ENCODE data around the gene SDHAF2. TPM values are rescaled to one million over a fixed set of nuclear protein-coding genes. Genes with fewer than 3 reads are reported as not detected.
A peak's percentile ranks its signal among the peaks of the same experiment; 100 is the strongest.
"Not testable (repeated sequence)": the region's sequence is repeated elsewhere in the genome, so short reads cannot be mapped to it uniquely, and the experiment has no call there.

Gene SDHAF2
- total RNA-seq, 1 donor from 2014 or later: 35.5 TPM

DNA sequence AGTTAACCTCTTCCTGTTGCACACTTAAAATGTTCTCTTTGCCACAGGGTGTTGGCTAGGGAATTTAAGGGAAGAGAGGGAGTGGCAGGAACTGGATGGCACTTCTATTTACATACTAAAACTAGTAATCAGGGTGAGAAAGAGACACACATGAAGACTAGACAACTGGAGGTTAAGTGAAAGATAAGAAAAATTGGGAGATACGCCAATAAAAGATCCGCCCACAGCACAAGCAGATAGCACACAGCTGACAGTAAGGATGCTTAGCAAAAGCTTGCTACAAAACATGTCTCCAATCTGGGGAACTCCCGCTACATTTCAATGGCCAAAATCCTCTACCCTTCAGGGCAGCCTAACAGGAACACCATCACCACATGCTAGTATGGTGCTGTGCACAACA, 13.0 kb upstream of the SDHAF2 start:
- no peak overlapping the region for H3K4me3 ChIP-seq (ENCODE audit: low read depth, low read length)
- TF ChIP-seq, protein P1, sequence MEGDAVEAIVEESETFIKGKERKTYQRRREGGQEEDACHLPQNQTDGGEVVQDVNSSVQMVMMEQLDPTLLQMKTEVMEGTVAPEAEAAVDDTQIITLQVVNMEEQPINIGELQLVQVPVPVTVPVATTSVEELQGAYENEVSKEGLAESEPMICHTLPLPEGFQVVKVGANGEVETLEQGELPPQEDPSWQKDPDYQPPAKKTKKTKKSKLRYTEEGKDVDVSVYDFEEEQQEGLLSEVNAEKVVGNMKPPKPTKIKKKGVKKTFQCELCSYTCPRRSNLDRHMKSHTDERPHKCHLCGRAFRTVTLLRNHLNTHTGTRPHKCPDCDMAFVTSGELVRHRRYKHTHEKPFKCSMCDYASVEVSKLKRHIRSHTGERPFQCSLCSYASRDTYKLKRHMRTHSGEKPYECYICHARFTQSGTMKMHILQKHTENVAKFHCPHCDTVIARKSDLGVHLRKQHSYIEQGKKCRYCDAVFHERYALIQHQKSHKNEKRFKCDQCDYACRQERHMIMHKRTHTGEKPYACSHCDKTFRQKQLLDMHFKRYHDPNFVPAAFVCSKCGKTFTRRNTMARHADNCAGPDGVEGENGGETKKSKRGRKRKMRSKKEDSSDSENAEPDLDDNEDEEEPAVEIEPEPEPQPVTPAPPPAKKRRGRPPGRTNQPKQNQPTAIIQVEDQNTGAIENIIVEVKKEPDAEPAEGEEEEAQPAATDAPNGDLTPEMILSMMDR (IDR thresholded peaks at IDR 0.05; ENCODE audit: insufficient read depth, low read length, poor library complexity, severe bottlenecking): no peak
- H3K27me3 ChIP-seq (ENCODE audit: control insufficient read depth, insufficient read depth, low read length): no peaks in the 10 kb centered on the region
- H3K36me3 ChIP-seq (ENCODE audit: control insufficient read depth, insufficient read depth, low read length): peaks cover 7% of the 10 kb centered on the region
- DNase-seq (ENCODE audit: low read depth): no peak

DNA sequence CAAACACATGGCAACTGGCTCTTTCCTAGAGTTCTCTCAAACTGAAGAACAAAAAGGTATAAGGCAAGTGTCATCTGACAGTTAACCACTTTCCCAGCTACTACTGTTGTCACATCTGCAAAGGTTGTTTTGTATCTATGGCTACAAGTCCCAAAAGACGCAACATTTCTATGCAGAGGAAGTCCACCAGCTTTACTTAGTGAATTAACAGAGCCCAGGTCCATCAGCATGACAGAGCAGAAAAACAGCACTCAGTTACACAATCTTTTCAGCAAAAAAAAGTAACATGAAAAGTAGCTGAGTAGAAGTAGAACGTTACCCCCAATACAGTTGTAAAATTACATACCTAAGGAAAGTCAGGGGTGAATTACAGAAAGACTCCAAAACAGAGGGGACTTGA, 12.3 kb upstream of the SDHAF2 start:
- Histone ChIP-seq H3K36me3 (ENCODE audit: control insufficient read depth, insufficient read depth, low read length) (peaks cover 7% of the 10 kb centered on the region), H3K4me3 (ENCODE audit: low read depth, low read length) (no peak overlapping the region), H3K27me3 (ENCODE audit: control insufficient read depth, insufficient read depth, low read length) (no peaks in the 10 kb centered on the region)
- TF ChIP-seq, protein P1 (IDR thresholded peaks at IDR 0.05; ENCODE audit: insufficient read depth, low read length, poor library complexity, severe bottlenecking): no peak
- DNase-seq (ENCODE audit: low read depth): no peak

DNA sequence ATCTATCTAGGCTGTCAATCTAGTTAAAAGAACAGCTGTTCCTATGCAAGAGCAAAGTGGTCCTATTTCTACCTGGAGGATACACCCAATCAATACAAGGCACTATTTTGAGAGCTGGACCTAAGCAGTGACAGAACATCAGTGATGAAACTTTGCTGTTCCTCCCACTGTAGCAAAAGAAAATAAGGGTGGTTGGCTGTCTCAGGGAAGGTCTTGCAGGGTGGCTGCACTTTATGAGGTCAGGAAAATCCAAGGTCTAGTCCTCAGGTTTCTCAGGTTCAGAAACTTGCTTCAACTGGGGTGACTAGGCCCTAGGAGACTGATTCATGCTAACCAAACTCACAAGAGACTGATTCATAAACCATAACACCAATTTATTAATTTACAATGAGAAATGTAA, 11.8 kb upstream of the SDHAF2 start:
- peak; percentile 7 for DNase-seq (ENCODE audit: low read depth)
- Histone ChIP-seq H3K36me3 (ENCODE audit: control insufficient read depth, insufficient read depth, low read length) (peaks cover 7% of the 10 kb centered on the region), H3K27me3 (ENCODE audit: control insufficient read depth, insufficient read depth, low read length) (no peaks in the 10 kb centered on the region), H3K4me3 (ENCODE audit: low read depth, low read length) (no peak overlapping the region)
- TF ChIP-seq, protein P1 (IDR thresholded peaks at IDR 0.05; ENCODE audit: insufficient read depth, low read length, poor library complexity, severe bottlenecking): no peak

DNA sequence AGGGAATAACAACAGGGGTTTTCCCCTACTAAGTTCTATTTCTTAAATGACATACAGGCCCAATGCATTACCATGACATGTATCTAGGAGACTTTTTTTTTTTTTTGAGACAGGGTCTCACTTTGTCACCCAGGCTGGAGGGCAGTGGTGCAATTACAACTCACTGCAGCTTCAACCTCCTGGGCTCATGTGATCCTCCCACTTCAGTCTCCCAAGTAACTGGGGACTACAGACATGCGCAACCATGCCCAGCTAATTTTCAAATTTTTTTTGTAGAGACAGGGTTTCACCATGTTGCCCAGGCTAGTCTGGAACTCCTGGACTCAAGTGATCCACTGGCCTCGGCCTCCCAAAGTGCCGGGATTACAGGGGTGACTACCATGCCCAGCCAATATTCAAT, 7.7 kb upstream of the SDHAF2 start:
- no peaks in the 10 kb centered on the region for H3K27me3 ChIP-seq (ENCODE audit: control insufficient read depth, insufficient read depth, low read length)
- no peak for DNase-seq (ENCODE audit: low read depth)
- no peak overlapping the region for H3K4me3 ChIP-seq (ENCODE audit: low read depth, low read length)
- TF ChIP-seq, protein P1 (IDR thresholded peaks at IDR 0.05; ENCODE audit: insufficient read depth, low read length, poor library complexity, severe bottlenecking): no peak
- peaks cover 3% of the 10 kb centered on the region for H3K36me3 ChIP-seq (ENCODE audit: control insufficient read depth, insufficient read depth, low read length)

DNA sequence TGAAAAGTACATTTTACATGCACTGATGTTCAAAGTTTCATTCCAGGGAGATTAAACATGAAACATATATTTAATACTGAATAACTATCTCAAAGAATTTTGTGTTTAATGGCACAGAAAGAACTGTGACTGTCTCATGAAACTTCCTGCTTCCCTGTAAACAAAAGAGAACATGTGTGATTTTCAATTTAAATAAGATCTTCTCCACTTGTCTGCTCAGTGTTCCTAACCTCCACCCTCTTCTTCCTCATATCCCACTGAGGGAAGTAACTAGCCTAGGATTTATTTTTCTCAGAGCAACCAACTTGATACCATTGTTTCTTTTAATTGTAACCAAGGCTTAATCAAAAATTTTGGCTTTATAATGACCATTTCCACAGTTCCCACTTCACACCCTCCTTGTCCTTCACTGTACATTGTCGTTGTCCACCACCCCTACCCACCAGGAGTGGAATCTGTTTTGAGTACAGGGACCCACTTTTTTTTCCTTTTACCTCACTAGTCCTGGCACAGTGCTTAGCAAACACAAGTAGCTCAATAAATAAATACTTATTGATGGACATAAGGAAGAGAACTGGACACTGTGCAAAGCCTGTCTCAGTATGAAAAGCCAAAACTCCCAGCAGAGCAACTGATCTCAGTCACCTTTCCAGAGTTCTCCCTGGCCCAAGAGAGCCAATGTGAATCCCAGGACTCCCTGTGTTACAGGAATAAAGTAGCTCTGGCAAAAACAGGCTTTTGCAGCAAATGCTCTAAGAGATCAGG, 4.4 kb upstream of the SDHAF2 start:
- H3K27me3 ChIP-seq (ENCODE audit: control insufficient read depth, insufficient read depth, low read length): no peaks in the 10 kb centered on the region
- TF ChIP-seq, protein P1 (IDR thresholded peaks at IDR 0.05; ENCODE audit: insufficient read depth, low read length, poor library complexity, severe bottlenecking): no peak
- H3K36me3 ChIP-seq (ENCODE audit: control insufficient read depth, insufficient read depth, low read length): peaks cover 2% of the 10 kb centered on the region
- DNase-seq (ENCODE audit: low read depth): no peak
- no peak overlapping the region for H3K4me3 ChIP-seq (ENCODE audit: low read depth, low read length)

DNA sequence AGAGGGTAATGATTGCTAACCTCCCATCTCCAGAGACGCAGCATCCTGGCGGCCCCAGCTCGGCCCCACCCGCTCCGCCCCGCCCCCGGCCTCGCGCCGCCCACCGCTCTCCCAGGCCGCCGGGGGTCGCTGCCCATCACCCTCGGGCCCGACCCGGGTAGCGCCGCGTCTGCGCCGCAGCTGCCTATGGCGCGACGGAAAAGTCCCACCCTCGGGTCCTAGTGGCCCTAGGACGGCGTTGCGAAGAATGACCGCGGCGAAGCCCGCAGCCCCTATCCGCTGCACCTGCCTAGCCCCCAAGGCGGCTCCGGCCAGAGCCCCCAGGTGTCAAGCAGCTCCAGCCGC, 606 bp upstream of the SDHAF2 start:
- TF ChIP-seq, protein P1 (IDR thresholded peaks at IDR 0.05; ENCODE audit: insufficient read depth, low read length, poor library complexity, severe bottlenecking): peak; percentile 4
- Histone ChIP-seq H3K36me3 (ENCODE audit: control insufficient read depth, insufficient read depth, low read length) (no peaks in the 10 kb centered on the region), H3K4me3 (ENCODE audit: low read depth, low read length) (peak overlapping the region; percentile 69), H3K27me3 (ENCODE audit: control insufficient read depth, insufficient read depth, low read length) (no peaks in the 10 kb centered on the region)
- DNase-seq (ENCODE audit: low read depth): no peak

DNA sequence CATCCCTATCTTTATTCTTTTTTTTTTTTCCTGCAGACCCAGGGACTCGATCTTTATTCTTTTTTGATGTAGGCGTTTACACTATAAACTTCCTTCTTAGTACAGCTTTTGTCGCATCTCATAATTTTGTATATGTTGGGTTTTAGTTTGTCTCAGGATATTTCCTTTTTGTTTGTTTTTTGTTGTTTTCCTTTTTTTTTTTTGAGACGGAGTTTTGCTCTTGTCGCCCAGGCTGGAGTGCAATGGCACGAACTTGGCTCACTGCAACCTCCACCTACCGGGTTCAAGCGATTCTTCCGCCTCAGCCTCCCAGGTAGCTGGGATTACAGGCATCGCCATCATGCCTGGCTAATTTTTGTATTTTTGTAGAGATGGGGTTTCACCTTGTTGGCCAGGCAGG, 915 bp downstream of the SDHAF2 start:
- DNase-seq (ENCODE audit: low read depth); H3K36me3 ChIP-seq (ENCODE audit: control insufficient read depth, insufficient read depth, low read length); H3K27me3 ChIP-seq (ENCODE audit: control insufficient read depth, insufficient read depth, low read length): not testable (repeated sequence)
- peak overlapping the region; percentile 69 for H3K4me3 ChIP-seq (ENCODE audit: low read depth, low read length)

All from kidney epithelial cell (primary cell).